Uterus (tissue), 2 donors: ENCODE measurements around the gene TTC8.

ENCODE experiments used
- CTCF ChIP-seq, 4 experiments: fragments of 200-600 bp in 2 of 4; fragments of 450-650 bp in 2 of 4; sonication (generic) in 2 of 4; IDR thresholded peaks; one replicate each; pipeline ENCODE4 v1.5.1; 2016 to 2019; ENCODE audit warnings: antibody characterized with exemption in 4 of 4, mild to moderate bottlenecking in 2 of 4, moderate library complexity in 1 of 4
- POLR2A ChIP-seq, 2 donors: fragments of 450-650 bp; IDR thresholded peaks; one replicate each; pipeline ENCODE4 v1.6.1; 2016; ENCODE audit warnings: antibody characterized with exemption in 2 of 2, mild to moderate bottlenecking in 1 of 2, moderate library complexity in 1 of 2

GRCh38 chr14:88895116-88895515 lies 70.7 kb downstream of the TTC8 start:
- TF ChIP-seq CTCF (IDR thresholded peaks at IDR 0.05): no peak
- TF ChIP-seq POLR2A (IDR thresholded peaks at IDR 0.05): no peak
